GM19372 (cell line): ENCODE data around the gene OR8U1.
"Not testable (repeated sequence)": the region's sequence is repeated elsewhere in the genome, so short reads cannot be mapped to it uniquely, and the experiment has no call there.

Source experiments
- ATAC-seq: cut with Tn5 transposase; IDR thresholded peaks from one replicate; pipeline ENCODE4 v1.9.1; 2021; ENCODE audit warnings: mild to moderate bottlenecking, low read depth, moderate library complexity; ENCODE audit not compliant: unreplicated experiment

The OR8U1 gene

GRCh38 chr11:56375324-56375723 lies at the start of gene OR8U1:
TSS of gene OR8U1 (plus strand) at chr11:56375624. CDS start at chr11:56375624, 0 bp downstream.
- ATAC-seq, result no peak

- no peak for ATAC-seq
Measured at GRCh38 chr11:56331861-56332491, 43.4 kb upstream of the OR8U1 start.

- no peak for ATAC-seq
Measured at GRCh38 chr11:56333156-56333555, 42.3 kb upstream of the OR8U1 start.

GRCh38 chr11:56340289-56340688 lies 35.1 kb upstream of the OR8U1 start:
- no peak for ATAC-seq

- ATAC-seq, result no peak
Measured at GRCh38 chr11:56345739-56346138, 29.7 kb upstream of the OR8U1 start, which contains the start of gene OR8K1. TSS of gene OR8K1 (plus strand) at chr11:56346039. CDS start at chr11:56346039, 0 bp downstream.

GRCh38 chr11:56353991-56354390 lies 21.4 kb upstream of the OR8U1 start, which contains the start of gene OR8J1:
TSS of gene OR8J1 (plus strand) at chr11:56354291. CDS start at chr11:56360247, 5,956 bp downstream.
- no peak for ATAC-seq

- ATAC-seq, result no peak
Measured at GRCh38 chr11:56380120-56380519, 4.7 kb downstream of the OR8U1 start.

- ATAC-seq, result no peak
Measured at GRCh38 chr11:56394381-56394780, 19.0 kb downstream of the OR8U1 start.

- no peak for ATAC-seq
Measured at GRCh38 chr11:56396047-56396446, 20.6 kb downstream of the OR8U1 start.

GRCh38 chr11:56401858-56402461 lies 26.5 kb downstream of the OR8U1 start:
- ATAC-seq, result not testable (repeated sequence)

GRCh38 chr11:56404393-56404792 lies 29.0 kb downstream of the OR8U1 start:
- ATAC-seq, result no peak

GRCh38 chr11:56410801-56411200 lies 35.4 kb downstream of the OR8U1 start:
- ATAC-seq, result no peak

- ATAC-seq, result no peak
Measured at GRCh38 chr11:56412396-56412795, 37.0 kb downstream of the OR8U1 start, which contains the start of gene OR5AL1. TSS of gene OR5AL1 (plus strand) at chr11:56412696.
